Transverse colon (tissue), 4 donors: ENCODE data around the gene C2orf78.

Source experiments
- EP300 ChIP-seq: sonication (generic); formaldehyde crosslinking; IDR thresholded peaks from one replicate; pipeline ENCODE4 v1.6.1; 2017; ENCODE audit warnings: antibody characterized with exemption, low read depth
- POLR2A ChIP-seq: fragments of 450-650 bp; IDR thresholded peaks from one replicate; pipeline ENCODE4 v1.6.1; 2016; ENCODE audit warnings: antibody characterized with exemption, mild to moderate bottlenecking, moderate library complexity
- POLR2AphosphoS5 ChIP-seq, 3 donors: sonication (generic); formaldehyde crosslinking; IDR thresholded peaks; one replicate each; pipeline ENCODE4 v1.6.1; 2016; ENCODE audit warnings: antibody characterized with exemption in 3 of 3
- TF ChIP-seq, protein P1 (sequence below), 5 experiments: fragments of 200-600 bp in 3 of 5; fragments of 450-650 bp in 2 of 5; sonication (generic) in 3 of 5; IDR thresholded peaks; 1 replicate in 2 of 5; 2 replicates in 3 of 5; pipeline ENCODE4 v1.5.1; 2016 to 2017; ENCODE audit warnings: antibody characterized with exemption in 5 of 5, inconsistent platforms in 3 of 5, mild to moderate bottlenecking in 2 of 5, moderate library complexity in 1 of 5

DNA sequence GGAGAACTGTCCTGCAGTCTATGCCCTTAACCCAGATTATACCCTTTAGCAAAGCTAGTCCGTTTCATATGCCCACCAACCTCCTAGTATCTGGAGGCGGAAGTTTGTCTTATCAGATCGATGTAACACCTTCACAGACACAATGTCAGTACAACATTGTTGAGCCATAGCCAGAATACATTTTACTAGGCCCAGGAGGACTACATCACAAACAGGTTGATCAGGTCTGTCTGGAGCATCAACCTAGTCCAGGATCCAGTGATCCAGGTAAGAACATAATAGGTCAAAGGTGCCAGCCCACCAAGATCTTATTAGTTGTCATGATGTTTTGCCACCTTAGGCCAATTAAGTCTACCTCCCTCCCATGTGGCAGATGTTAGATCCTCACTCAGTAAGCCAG lies 44.9 kb upstream of the C2orf78 start:
- TF ChIP-seq POLR2A (no peak), POLR2AphosphoS5 (IDR thresholded peaks at IDR 0.05) (no peak), EP300 (no peak)
- TF ChIP-seq, protein P1, sequence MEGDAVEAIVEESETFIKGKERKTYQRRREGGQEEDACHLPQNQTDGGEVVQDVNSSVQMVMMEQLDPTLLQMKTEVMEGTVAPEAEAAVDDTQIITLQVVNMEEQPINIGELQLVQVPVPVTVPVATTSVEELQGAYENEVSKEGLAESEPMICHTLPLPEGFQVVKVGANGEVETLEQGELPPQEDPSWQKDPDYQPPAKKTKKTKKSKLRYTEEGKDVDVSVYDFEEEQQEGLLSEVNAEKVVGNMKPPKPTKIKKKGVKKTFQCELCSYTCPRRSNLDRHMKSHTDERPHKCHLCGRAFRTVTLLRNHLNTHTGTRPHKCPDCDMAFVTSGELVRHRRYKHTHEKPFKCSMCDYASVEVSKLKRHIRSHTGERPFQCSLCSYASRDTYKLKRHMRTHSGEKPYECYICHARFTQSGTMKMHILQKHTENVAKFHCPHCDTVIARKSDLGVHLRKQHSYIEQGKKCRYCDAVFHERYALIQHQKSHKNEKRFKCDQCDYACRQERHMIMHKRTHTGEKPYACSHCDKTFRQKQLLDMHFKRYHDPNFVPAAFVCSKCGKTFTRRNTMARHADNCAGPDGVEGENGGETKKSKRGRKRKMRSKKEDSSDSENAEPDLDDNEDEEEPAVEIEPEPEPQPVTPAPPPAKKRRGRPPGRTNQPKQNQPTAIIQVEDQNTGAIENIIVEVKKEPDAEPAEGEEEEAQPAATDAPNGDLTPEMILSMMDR (IDR thresholded peaks at IDR 0.05) = no peak
